GM21723 (cell line): ENCODE measurements around the gene INSL4.
A peak's percentile ranks its signal among the peaks of the same experiment; 100 is the strongest.

Experiments used
- ATAC-seq: cut with Tn5 transposase; IDR thresholded peaks from one replicate; pipeline ENCODE4 v1.9.1; 2021; ENCODE audit warnings: mild to moderate bottlenecking, moderate library complexity; ENCODE audit not compliant: unreplicated experiment

The INSL4 gene

DNA sequence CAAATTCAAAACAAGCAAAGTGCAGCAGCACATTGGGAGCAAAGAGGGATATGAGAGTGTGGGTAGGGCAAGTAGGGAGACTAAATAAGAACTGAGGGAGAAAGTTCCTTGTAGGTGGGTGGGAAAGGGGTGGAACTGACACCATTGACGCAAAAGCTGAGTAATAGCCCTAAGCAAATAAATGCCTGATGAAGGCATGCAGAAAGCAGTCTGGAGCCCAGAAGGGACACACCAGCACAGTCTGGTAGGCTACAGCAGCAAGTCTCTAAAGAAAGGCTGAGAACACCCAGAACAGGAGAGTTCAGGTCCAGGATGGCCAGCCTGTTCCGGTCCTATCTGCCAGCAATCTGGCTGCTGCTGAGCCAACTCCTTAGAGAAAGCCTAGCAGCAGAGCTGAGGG is at the start of gene INSL4:
Gene INSL4 (plus strand): TSS at position 208 of the 400 bp plus-strand sequence. CDS start 105 bp downstream, at position 313.
- ATAC-seq, result no peak

DNA sequence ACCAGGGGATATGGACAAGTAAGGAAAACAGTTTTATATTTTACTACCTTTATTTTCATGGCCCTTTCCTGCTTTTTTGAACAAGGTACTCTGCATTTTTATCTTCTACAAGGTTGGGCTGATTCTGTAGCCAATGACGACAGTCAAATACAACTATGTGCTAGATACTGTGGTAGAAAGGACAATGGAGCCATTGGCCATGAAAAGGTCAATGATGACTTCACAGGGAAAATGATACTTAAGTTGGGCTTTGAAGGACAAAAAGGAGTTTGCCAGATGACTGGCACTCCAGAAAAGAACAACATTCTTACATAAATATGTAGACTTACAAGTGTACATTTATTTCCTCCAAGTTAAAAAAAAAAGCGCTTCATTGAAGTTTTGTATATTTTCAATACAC is 46.4 kb upstream of the INSL4 start:
- no peak for ATAC-seq

DNA sequence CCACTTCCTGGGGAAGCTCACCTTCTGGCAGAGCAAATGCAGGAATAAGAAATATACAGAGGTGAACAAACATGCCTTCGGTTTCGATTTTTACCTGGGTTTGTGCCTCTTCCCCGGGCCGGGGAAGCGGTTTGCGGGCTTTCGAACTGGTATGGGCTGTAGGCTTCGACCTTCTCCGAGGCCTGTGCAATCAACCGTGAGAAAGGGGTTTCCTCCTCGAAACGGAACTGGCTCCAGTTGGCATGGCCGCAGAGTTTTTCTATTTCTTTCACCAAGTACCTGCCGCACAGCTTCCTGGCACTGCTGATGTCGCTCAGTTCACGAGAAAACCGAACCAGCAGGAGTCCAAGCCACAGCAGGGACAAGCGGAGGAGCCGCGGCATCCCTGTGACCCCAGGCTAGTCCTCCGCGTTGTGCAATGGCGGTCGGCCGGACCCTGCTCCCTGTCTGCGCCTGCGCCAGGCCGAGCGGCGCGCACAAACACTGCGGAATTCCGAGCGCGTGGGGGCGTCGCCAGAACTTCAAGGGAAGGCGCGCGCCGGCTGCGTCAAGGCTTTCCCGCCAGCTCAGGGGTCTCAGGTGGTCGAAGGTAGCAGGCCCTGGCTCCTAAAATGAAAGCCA is 45.9 kb upstream of the INSL4 start, which contains the start of gene INSL6:
Gene INSL6 (minus strand): TSS at position 420 of the 621 bp plus-strand sequence. CDS start 37 bp downstream, at position 383.
- ATAC-seq, result no peak

DNA sequence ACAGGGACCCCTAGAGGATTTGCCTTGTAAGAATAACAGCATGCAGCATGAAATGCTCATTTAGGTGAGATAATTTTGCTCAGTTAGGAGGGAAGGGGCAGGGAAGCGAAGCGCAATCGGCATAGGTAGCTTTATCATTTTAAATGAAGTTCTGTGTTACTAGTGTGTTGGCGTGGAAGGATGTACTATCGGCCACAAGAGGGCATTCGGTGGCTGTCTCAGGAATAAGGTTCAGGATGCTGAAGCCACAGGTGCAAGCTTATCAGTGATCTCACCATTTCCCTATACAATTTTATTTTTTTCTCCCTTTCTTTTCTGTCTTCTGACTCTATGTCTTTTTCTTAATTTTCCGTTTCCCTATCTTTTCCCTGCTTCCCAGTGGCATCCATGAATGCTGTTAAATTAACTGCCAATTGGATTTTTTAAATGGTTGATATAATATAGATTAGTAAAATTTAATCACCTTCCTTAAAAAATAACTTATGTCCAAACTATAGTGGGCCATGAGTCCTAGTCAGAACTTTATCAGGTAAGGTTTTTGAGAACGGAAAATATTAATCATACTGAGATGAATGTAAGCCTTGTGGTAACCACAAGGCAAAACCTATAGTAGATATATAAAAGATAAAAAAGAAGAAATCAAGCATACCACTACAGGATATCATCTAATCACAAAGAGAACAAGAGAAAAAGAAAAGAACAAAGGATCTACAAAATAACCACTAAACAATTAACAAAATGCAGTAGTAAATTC is 44.6 kb upstream of the INSL4 start:
- ATAC-seq, result peak; percentile 65

DNA sequence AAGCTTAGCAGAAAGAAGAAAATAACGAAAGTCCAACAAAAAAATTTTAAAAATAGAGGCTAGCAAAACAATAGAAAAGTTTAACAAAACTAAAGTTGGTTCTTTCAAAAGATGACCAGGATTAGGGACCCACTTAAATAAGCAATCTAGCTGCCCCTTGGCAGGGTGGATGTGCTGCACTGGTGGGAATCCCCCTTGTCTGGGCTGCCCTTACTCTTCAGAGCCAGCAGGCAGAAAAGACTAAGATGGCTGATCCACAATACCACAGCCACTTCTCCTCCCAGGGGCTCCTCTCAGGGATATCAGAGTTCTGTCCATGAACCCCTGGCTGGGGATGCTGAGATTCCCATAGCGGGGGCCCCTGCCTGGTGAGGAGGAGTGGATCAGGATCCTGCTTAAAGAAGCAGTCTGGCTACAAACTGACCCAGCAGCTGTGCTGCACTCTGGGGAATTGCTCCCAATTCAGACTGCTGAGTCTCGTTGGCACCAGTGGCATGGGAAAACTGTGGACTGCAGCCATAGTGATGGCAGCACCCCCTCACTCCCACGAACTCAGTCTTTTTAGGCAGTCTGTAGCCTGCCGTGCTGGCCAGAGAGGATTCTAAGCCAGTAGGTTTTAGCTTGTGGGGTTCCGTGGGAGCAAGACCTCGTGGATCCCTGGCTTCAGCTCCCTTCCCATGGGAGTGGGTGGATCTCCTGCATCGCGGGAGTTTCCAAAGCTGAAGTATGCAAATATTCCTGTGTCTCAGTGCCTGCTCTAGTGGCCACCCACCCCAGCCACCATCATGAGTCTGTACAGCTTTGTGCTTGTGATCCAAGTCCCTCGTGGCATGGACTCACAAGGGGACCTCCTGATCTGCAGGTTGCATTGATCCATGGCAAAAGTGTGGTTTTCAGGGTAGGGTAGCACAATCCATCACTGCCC is 42.9 kb upstream of the INSL4 start:
- no peak for ATAC-seq

DNA sequence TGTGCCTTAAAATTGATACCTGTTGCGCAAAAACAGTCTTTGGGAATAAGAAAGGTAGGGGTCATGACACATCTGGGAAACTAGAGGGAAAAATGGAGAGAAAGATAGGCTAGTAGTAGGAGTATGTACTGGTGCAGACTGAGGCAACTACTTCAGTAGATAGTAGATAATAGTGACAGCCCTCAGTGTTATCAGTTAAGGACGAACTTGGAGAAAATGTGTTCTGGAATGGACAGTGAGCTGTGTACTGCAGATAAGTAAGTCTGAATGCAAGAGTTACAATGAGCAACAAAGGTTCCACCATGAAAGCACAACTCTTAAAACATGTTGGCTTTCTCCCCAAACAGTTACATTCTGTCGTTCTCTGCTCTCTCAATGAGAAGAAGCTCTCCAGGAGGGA is 39.2 kb upstream of the INSL4 start:
- ATAC-seq, result no peak

DNA sequence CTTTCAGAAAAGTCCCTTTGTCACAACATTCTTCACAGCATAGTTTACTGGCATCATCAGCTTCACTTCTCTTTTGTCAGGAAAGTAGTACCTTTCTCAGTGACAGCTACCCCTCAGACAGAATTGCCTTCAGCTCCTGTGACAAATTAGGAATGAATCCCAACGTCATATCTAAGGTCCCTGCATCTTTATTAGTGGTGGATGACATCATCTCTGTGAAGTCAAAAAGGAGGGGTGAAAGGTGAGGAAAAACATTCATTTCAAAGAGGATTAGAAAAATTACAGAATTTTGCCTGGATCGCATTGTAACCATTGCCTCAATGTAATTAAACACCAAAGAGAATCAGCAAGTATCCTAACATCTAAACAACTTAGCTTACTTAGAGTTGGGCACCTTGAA is 37.9 kb upstream of the INSL4 start:
- ATAC-seq, result no peak

DNA sequence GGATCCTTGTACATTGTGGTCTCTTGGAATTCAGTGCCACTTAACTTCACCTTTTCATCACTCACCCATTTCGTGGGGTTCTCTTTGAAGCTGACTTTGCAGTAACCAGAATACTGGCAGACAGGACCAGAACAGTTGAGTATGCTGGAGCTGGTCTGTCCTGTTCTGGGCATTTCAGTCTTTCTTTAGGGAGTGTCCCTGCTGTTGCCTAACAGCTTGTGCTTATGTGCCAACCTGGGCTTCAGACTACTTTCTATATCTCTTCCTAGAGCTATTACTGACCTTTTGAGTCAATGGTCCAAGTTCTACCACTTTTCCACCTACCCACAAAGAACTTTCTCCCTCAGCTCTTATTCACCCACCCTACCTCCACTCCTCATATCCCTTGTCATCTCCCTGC is 35.8 kb upstream of the INSL4 start:
- no peak for ATAC-seq

DNA sequence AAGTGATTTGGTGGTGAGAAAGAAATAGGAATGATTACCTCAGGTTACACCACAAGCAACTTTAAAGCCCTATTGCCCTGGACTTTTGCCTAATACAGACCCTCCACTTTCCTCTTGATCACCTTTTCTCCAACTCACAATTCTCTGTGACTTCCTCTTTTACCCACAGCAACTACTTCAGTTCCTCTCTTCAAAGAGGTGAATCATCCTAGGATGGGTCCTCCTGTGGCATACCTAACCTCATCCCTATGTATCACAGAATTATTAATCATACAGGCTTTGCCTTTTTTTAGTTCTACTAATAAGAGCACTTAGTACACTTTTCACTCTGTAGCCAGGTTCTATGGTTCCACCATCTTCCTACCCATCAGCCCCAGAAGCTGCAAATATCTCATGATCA is 26.1 kb upstream of the INSL4 start:
- no peak for ATAC-seq

DNA sequence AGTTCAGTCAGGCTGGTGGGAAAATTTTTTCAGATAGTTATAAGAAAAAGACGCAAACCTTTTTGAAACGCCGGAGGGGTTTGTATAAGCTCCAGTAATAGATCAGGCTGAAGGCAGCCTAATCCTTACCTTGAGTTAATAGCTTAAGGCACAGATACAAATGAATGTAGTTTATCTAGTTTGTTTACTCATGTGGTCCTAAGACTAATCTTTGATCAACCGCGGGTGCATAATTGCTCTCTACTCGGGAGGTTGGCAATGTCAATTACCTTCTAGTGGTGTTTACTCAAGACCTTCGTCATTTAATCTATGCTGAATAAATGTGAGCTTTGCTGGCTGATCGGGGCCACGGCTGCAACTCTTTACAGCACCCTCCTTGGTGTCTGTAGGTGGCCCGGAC is 665 bp upstream of the INSL4 start:
- no peak for ATAC-seq

DNA sequence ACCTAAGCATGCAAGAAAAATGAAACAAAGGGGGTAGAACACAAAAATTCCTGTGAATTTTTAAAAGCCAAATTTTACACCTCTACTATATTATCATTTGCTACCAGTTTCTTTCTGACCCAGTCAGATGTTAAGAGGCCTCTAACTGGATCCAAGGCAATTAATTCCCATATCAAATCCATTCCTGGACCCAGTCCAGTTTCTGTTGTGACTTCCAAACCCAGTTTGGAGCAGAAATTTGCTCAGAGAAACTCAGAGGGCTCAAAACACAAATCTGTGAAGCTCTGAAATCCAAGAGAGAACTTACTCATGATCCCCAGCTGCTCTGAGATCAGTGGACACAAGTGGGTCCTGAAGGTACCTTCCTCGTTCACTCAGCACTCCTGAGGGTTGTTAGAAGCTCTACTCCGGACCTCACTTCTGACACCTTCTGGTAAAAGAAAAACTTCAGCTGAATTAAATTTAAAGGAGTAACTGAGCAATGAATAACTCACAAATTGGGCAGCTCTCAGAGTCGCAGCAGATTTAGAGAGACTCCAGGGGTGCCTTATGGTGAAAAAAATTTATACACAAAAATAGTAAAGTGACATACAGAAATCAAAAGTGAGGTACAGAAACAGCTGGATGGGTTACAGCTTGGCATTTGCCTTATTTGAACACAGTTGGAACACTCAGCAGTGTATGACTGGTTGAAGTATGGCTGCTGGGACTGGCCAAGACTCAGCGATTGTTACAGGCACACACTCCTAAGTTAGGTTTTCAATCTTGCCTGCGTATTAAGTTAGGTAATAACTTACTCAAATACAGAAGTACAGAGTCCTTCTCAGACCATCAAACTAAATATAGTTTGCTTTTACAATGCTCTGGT is 32.4 kb downstream of the INSL4 start:
- ATAC-seq, result peak; percentile 58

DNA sequence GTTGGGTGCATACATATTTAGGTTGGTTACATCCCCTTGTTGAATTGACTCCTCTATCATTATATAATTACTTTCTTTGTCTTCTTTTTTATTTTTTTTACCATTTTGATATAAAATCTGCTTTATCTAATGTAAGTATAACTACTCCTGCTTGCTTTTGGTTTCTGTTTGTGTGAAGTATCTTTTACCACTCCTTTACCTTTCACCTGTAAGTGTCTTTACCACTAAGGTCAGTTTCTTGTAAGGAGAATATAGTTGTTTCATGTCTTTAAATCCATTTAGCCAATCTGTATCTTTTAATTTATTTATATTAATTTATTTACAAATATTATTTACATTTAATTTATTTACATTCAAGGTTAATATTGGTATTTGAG is 33.0 kb downstream of the INSL4 start:
- peak; percentile 46 for ATAC-seq

DNA sequence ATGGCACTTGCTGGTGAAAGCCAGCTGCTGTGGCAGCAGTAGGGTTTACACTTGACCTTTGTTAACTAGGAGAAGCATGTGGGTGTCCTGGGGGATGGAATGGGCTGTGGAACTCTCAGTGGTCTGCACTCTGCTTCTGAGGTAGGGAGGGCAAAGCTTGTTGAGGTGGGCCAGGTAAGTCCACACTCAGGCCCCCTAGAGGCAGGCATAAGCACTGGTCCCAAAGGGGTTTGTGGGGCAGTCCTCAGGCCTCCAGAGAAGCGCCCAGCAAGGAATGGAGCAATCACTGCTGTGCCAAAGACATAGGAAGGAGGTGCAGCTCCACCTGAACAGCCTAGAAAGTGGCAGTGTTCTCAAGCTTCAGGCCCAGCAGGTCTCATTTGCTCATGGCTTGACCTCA is 34.7 kb downstream of the INSL4 start:
- no peak for ATAC-seq

DNA sequence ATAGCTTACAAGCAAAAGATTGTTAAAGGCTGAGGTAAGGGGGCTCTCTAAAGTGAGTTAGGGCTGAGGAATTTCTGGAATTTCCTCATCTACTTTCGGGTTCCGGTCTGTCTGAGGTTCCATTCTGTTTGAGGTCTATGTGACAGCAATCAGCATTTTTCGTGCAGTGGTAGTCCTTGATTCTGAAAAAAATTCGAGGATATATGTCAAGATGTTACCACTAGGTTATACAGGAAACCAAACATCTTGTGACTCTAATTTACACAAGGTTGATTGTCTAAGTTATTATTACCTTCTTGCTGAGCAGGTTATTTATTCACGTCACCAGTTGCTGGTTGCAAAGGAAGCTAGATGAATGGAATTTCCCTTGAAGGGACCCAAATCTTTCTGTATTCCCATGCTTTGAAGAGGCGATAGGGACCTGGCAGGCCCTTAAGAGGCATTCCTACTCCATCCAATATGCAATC is 38.1 kb downstream of the INSL4 start:
- ATAC-seq, result no peak

DNA sequence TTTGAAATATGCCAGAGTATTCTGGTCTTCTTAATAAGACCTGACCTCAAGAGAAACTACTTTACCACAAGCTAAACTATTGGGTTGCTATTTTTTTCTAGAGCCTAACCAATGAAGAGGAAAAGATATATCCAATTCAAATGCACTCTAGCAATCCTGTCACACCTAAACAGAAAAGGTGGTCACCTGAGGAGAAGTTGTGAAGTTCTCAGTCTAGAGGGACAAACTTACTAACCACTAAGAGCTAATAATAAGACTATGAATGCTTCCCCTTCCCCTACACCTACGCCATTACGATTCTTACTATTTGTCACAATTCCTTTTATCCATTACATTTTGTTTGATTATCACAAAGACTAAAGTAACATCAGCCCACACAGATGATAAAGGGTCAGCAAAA is 43.6 kb downstream of the INSL4 start:
- ATAC-seq, result no peak

DNA sequence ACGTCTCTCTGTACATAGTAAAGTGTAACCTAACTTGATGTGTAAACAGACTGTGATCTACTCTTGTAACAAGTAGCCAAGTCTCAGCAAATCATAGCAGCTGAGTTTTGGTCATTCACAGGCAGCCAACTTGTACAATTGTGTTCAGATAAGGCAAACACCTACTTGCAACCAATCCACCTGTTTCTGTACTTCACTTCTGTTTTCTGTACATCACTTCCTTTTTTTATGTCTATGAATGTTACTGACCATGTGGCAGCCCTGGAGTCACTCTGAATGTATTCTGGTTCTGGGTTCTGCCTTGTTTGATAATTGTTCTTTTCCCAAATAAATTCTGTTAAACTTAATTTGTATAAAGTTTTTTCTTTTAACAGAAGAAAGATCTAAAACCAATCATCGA is 47.3 kb downstream of the INSL4 start:
- peak; percentile 63 for ATAC-seq
